COLO829 (cell line): Measurements from ENCODE around the gene RC3H2.
"Not testable (repeated sequence)": the region's sequence is repeated elsewhere in the genome, so short reads cannot be mapped to it uniquely, and the experiment has no call there.

Experiments used
- DNase-seq: peaks from one replicate; pipeline ENCODE4 v3.0.0; 2012; ENCODE audit warnings: low spot score

The RC3H2 gene

GRCh38 chr9:122846371-122846940 is 58.7 kb downstream of the RC3H2 start:
- no peak for DNase-seq

GRCh38 chr9:122845116-122845515 is 60.0 kb downstream of the RC3H2 start:
- DNase-seq = no peak

DNA sequence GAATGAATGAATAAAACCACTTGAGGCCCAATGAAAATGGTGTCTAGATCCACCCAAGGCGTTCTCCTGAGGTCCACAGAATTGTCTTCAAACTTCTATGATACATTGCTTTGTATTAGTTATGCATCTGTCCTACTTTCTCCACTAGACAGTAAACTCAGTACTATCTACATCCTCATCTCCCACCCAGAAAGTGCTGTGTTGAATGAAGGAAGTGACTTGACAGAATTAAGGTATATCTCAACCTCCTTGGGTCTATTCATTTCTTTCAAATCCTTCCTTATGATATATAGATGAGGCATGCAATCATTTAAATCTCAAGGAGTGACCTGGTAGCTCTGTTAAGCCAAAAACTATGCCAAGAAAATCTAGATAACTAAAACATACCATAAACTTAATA is 61.0 kb downstream of the RC3H2 start:
- DNase-seq = no peak

GRCh38 chr9:122841501-122841900 is 63.7 kb downstream of the RC3H2 start:
- DNase-seq = no peak

DNA sequence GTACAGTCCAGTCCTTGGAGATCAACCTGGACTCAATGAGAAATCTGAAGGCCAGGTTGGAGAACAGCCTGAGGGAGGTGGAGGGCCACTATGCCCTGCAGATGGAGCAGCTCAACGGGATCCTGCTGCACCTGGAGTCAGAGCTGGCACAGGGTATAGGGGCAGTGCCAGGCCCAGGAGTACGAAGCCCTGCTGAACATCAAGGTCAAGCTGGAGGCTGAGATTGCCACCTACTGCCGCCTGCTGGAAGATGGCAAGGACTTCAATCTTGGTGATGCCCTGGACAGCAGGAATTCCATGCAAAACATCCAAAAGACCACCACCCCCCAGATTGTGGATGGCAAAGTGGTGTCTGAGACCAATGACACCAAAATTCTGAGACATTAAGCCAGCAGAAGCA is 66.7 kb downstream of the RC3H2 start:
- DNase-seq = not testable (repeated sequence)

DNA sequence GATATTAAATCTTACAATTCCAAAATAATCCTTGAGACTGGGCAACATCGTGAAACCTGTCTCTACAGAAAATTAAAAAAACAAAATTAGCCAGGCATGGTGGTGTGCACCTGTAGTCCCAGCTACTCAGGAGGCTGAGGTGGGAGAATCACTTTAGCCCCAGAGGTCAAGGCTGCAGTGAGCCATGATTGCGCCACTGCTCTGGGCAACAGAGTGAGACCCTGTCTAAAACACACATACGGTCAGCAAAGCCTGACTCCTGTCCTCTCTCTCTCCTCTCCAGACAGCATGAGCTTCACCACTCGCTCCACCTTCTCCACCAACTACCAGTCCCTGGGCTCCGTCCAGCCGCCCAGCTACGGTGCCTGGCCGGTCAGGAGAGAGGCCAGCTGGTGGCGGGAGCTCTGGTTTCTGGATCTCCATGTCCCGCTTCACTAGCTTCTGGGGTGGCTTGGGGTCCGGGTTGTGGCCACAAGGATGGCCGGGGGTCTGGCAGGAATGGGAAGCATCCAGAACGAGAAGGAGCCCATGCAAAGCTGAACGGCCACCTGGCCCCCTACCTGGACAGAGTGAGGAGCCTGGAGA is 67.8 kb downstream of the RC3H2 start:
- DNase-seq = no peak

DNA sequence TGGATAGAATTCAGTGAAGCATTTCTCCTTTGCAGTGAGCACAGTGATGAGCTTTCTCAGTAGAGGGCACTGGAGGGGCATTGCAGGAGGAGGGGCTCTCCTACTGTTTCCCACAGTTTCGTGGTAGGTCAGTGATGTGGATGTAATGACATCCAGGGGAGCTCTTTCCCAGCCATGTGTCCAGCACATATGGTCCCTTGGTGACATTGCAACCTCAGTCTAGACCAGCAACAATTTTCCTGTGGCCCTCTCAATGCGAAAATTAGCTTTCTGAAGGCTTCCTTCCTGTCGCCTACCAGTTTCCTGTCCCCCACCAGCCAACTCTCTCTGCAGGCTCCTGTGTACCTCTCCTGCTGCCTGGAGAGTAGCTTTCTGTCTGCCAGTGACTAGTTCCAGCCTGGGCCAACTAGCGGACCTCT is 69.8 kb downstream of the RC3H2 start:
- DNase-seq = no peak

GRCh38 chr9:122832194-122832593 is 73.0 kb downstream of the RC3H2 start:
- DNase-seq = no peak

GRCh38 chr9:122828965-122829284 is 76.2 kb downstream of the RC3H2 start:
- DNase-seq = not testable (repeated sequence)

GRCh38 chr9:122827761-122828093 is 77.4 kb downstream of the RC3H2 start:
- no peak for DNase-seq

DNA sequence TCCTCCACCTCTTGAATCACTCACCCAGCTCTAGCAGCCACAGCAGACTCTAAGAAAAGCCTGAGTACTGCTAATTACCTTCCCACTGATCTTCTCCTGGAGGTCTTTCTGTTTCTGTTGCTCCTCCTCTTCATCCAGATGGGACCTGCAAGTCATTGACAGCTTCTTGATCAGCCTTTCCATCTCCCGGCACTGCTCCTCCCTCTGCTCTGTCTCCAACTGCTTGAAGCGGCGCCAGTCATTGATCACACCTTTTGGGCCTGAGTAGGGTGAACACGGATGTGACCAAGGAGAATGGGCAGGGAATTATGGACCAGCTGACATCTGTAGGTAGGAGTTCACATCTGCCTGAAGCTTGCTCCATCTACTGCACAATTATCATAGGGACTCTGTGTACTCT is 82.2 kb downstream of the RC3H2 start:
- DNase-seq = no peak

- no peak for DNase-seq
Observed at GRCh38 chr9:122822056-122822455, 83.1 kb downstream of the RC3H2 start.

- DNase-seq = no peak
Observed at GRCh38 chr9:122821278-122821943, 83.7 kb downstream of the RC3H2 start.

DNA sequence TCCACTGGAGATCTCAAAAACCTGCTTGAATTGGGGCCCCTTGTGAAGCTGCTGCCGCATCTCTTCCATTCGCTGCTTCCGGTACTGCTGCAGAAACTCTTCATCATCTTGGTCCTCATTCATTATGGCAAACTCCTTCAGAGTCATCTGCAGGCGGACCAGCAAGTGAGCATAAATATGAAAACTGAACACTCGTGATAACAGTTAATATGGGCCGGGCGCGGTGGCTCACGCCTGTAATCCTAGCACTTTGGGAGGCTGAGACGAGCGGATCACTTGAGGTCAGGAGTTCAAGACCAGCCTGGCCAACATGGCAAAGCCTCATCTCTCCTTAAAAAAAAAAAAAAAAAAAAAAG is 84.7 kb downstream of the RC3H2 start:
- DNase-seq = no peak

GRCh38 chr9:122819791-122820489 is 85.2 kb downstream of the RC3H2 start:
- DNase-seq = no peak

- no peak for DNase-seq
Observed at GRCh38 chr9:122819326-122819725, 85.8 kb downstream of the RC3H2 start.

DNA sequence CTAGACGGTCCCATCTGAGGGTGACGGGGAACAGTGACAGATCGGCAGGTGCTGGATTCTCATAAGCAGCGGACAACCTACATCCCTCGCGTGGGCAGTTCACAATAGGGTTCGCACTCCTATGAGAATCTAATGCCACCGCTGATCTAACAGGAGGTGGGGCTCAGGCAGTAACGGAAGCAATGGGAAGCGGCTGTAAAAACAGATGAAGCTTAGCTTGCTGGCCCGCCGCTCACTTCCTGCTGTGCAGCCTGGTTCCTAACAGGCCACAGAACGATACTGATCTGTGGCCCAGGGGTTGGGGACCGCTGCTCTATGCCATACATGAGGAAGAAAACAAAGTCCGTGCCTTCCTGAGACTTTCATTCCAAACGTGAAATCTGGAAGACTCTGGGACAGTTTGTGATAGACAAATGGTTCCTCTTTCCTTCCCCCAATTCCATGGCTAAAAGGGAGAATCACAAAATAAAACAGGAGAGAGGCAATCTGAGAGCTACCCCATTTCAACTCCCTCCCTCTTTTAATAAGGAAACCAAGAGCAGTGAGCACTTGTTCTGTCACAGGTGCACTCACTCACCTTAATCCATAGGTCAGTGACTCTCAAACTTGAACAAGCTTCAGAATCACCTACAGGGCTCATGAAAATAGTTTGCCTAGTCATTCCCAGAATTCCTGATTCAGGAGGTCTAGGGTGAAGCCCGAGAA is 88.8 kb downstream of the RC3H2 start:
- no peak for DNase-seq

DNA sequence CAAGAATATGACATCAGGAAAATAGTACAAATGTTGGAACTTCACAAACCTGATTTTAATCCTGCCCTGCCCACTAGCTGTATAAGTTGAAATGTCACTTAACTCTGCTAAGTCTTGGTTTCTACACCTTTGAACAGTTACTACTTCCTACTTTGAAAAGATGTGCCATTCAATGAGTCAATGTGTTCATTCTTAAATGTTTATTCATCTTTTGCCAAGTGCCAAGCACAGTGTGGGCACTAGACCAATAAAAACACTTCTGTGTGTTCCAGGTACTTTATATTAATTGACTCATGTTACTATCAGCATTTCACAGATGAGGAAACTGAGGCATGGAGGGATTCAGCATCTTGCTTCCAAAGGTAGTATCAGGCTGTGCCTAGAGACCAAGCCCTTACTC is 89.6 kb downstream of the RC3H2 start:
- DNase-seq = no peak

GRCh38 chr9:122814545-122814944 is 90.6 kb downstream of the RC3H2 start:
- no peak for DNase-seq

- DNase-seq = no peak
Observed at GRCh38 chr9:122812736-122813135, 92.4 kb downstream of the RC3H2 start.

DNA sequence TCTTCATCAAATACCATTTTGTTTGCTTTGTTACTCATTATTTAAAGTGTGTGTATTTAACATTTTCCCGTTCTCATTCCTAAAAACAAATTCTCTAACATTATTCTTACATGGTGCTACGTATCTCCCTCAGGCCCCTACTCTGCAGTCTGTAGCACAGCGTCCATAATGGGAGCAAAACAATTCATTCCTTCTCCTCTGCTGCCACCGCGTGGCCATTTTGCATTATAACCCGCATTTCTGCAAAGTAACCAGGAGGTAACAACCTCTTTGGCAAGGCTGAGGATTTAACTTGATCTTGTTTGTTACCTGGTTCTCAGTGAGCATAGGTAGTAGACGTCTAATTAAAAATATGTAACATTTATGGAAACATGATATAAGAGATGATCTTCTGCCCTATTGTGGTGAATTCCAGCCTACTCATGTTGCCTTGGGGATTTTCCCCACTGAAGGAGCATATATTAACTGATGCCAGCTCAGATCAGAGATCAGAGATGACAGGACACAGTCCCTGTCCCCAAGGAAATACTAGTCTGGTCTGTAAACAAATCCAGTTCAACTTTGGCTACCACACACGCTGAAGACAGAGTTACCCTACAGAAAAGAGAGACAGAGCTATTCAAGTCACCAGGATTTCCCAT is 94.7 kb downstream of the RC3H2 start:
- DNase-seq = peak; percentile 85

DNA sequence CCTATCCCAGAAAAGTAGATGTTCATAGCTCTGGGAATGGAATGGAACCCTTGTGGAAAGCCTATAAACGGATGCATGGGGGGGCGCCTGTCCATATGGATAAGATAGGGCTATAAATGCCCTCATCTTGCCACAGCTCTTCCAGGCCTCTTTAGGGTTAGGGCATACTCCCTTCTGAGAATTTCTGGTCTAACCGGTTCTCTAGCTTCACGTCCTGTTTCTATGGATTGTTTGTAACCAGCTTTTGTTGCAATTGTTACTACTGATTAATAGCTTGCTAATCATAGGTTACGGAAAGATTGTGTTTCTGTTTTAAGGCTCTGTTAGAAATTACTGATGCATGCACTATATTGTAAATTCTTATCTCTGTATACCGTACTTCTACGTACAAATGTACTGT is 95.9 kb downstream of the RC3H2 start:
- not testable (repeated sequence) for DNase-seq
